HG03565 (cell line): ENCODE results near the gene LRRC4B.

Experiments used
- ATAC-seq: cut with Tn5 transposase; IDR thresholded peaks from one replicate; pipeline ENCODE4 v1.9.1; 2021; ENCODE audit warnings: mild to moderate bottlenecking, moderate library complexity; ENCODE audit not compliant: unreplicated experiment

Gene LRRC4B

GRCh38 chr19:50467566-50467965, 100.7 kb downstream of the LRRC4B start:
- ATAC-seq: no peak
